ENCODE measurements around the gene PSEN2. TPM values are rescaled to one million over a fixed set of nuclear protein-coding genes. Genes with fewer than 3 reads are reported as not detected.
A peak's percentile ranks its signal among the peaks of the same experiment; 100 is the strongest.

Gene PSEN2
- total RNA-seq = 1 to 10 TPM; 2.5 to 6.2 TPM

DNA sequence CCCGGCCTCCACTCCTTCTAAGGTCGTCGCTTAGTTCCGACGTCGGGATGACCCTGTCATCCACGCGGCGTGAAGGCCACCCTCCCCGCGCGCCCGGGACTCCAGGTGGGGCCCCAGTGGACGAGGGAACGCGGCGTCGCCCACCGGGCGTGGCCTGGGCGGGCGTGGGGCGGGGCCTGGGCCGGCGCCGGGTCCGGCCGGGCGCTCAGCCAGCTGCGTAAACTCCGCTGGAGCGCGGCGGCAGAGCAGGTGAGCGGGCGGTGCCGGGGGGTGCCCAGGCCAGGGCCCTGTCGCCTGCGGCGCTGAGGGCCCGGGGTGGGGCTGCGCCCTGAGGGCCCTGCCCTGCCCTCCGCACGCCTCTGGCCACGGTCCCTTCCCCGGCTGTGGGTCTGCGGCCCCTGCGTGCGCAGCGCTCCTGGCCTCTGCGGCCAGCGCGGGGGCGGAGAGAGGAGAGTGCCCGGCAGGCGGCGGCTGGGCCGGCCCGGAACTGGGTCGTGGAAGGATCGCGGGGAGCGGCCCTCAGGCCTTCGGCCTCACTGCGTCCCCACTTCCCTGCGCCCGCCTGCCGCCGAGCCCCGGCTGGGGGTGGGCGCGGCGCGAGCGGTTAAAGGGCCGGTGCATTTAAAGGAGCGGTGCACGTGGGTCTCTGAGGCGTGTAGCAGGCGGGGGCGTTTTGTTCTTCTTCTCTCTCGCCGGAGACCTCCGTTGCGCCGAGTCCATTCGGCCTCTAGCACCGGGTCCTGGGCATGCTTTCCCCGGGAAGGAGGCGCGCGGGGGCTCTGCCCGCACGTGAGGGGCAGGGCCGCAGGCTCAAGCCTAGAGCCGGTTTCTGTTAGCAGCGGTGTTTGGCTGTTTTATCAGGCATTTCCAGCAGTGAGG, at the start of gene PSEN2:
Gene PSEN2, plus strand, starts transcription at position 216 of the 879 bp plus-strand sequence. CDS start 11,292 bp downstream, outside the sequence.
- H3K4me3 Mint-ChIP-seq = peak within 1 kb of the TSS; percentile 72
- ATAC-seq = peak; percentile 91
- no peak for TF ChIP-seq CTCF (IDR thresholded peaks at IDR 0.05)
- intact Hi-C loops (cut with micrococcal nuclease) = no loop called here
- CTCF ChIA-PET = interaction anchor here (0.6 to 1.6 kb wide), 2 partner anchors 12 to 244 kb away, joined by 3 to 4 read pairs; no protein-coding TSS in a partner anchor
- DNase-seq = peak; percentile 60
- no peaks in the 10 kb centered on the region for H3K9me3 Mint-ChIP-seq
- POLR2A ChIA-PET = interaction anchor here (1.0 to 1.9 kb wide), 3 partner anchors 12 to 69 kb away, joined by 3 to 7 read pairs (median 5); partner anchors contain the start of gene COQ8A
- H3K36me3 Mint-ChIP-seq (ENCODE audit: low read depth) = no peaks in the 10 kb centered on the region
- no peak within 1 kb of the TSS for H3K27ac Mint-ChIP-seq
- peaks cover 18% of the 10 kb centered on the region for H3K27me3 Mint-ChIP-seq
- peaks cover 15% of the 10 kb centered on the region for H3K4me1 Mint-ChIP-seq (ENCODE audit: low read depth)

GRCh38 chr1:226820941-226821718, 49.3 kb upstream of the PSEN2 start:
- ATAC-seq (no peak), DNase-seq (no peak)
- no peaks in the 10 kb centered on the region for H3K27me3 Mint-ChIP-seq
- H3K4me1 Mint-ChIP-seq (ENCODE audit: low read depth) = peaks cover 19% of the 10 kb centered on the region
- ChIA-PET POLR2A (interaction anchor here (1.4 kb wide), 1 partner anchor 174 kb away, joined by 3 read pairs; no protein-coding TSS in a partner anchor), CTCF (interaction anchor here (1.8 to 2.3 kb wide), 2 partner anchors 15 to 195 kb away, joined by 5 to 6 read pairs; no protein-coding TSS in a partner anchor)
- no peak overlapping the region for H3K4me3 Mint-ChIP-seq
- H3K9me3 Mint-ChIP-seq = no peaks in the 10 kb centered on the region
- no peak overlapping the region for H3K27ac Mint-ChIP-seq
- intact Hi-C loops (cut with micrococcal nuclease) = no loop called here
- no peak for TF ChIP-seq CTCF (IDR thresholded peaks at IDR 0.05)
- H3K36me3 Mint-ChIP-seq (ENCODE audit: low read depth) = no peaks in the 10 kb centered on the region

DNA sequence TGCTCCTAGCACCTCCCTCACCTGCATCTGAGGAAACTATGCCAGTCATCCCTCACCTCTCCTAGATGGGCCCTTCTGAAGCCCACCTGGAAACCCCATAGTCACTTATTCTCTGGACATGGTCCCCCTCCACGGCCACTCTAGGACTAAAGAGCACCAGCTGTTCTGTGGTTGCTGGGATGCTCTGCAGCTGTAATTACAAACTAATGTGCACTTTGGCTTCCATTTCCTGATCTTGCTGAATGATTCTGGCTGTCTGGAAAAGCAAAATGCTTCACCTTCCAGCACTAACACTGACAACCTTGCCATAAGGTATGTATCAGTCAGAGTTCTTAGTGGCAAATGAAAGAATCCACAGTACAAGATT, 48.7 kb upstream of the PSEN2 start:
- ATAC-seq (no peak), DNase-seq (no peak)
- H3K27ac Mint-ChIP-seq = no peak overlapping the region
- intact Hi-C loops (cut with micrococcal nuclease) = no loop called here
- H3K4me3 Mint-ChIP-seq = no peak overlapping the region
- peaks cover 19% of the 10 kb centered on the region for H3K4me1 Mint-ChIP-seq (ENCODE audit: low read depth)
- ChIA-PET CTCF (interaction anchor here (1.8 to 2.3 kb wide), 2 partner anchors 16 to 195 kb away, joined by 5 to 6 read pairs; no protein-coding TSS in a partner anchor), POLR2A (interaction anchor here (1.4 kb wide), 1 partner anchor 174 kb away, joined by 3 read pairs; no protein-coding TSS in a partner anchor)
- H3K27me3 Mint-ChIP-seq = no peaks in the 10 kb centered on the region
- no peaks in the 10 kb centered on the region for H3K36me3 Mint-ChIP-seq (ENCODE audit: low read depth)
- TF ChIP-seq CTCF (IDR thresholded peaks at IDR 0.05) = no peak
- no peaks in the 10 kb centered on the region for H3K9me3 Mint-ChIP-seq

- POLR2A ChIA-PET = interaction anchor here (0.7 kb wide), 1 partner anchor 14 kb away, joined by 4 read pairs; no protein-coding TSS in a partner anchor
- TF ChIP-seq CTCF (IDR thresholded peaks at IDR 0.05) = no peak
- CTCF ChIA-PET = interaction anchor here (1.0 to 8.0 kb wide), 4 partner anchors 18 to 197 kb away, joined by 3 to 73 read pairs (median 7); no protein-coding TSS in a partner anchor
- H3K9me3 Mint-ChIP-seq = no peaks in the 10 kb centered on the region
- no peak for DNase-seq
- H3K36me3 Mint-ChIP-seq (ENCODE audit: low read depth) = no peaks in the 10 kb centered on the region
- no peaks in the 10 kb centered on the region for H3K27me3 Mint-ChIP-seq
- H3K4me1 Mint-ChIP-seq (ENCODE audit: low read depth) = peaks cover 32% of the 10 kb centered on the region
- no peak overlapping the region for H3K4me3 Mint-ChIP-seq
- ATAC-seq = no peak
- intact Hi-C loops (cut with micrococcal nuclease) = no loop called here
- no peak overlapping the region for H3K27ac Mint-ChIP-seq
Observed at GRCh38 chr1:226823643-226824042, 46.8 kb upstream of the PSEN2 start.

Measured in activated CD8-positive, alpha-beta T cell treated with anti-CD3 and anti-CD28 coated beads for 36 hours (primary cell).